A673 (cell line): ENCODE results near the gene DPYSL5. TPM values are rescaled to one million over a fixed set of nuclear protein-coding genes. Genes with fewer than 3 reads are reported as not detected.

Source experiments
- BruUV-seq: library from RNA; stranded (reverse); fragments of 400-500 nt; replicated peaks from 2 replicates; lab custom pipeline; 2021; lab: Mats Ljungman, UMichigan
- CTCF ChIA-PET: fragments of 300-600 bp; sonication (Branson Sonifier 250); formaldehyde crosslinking; loops from one replicate; lab custom pipeline; 2022; ENCODE audit warnings: antibody characterized with exemption; lab: Charles Lee
- POLR2A ChIA-PET: fragments of 300-600 bp; sonication (Branson Sonifier 250); formaldehyde crosslinking; loops from one replicate; lab custom pipeline; 2022; ENCODE audit warnings: antibody characterized with exemption; ENCODE audit not compliant: low non-redundant PET; lab: Charles Lee
- DNase-seq: peaks from one replicate; pipeline ENCODE4 v3.0.0-alpha.2; 2015; ENCODE audit warnings: low spot score
- H3K27ac ChIP-seq: fragments of 200-600 bp; sonication (generic); 2 replicates; pipeline ENCODE4 v1.5.1; 2016; ENCODE audit warnings: mixed run types, low read depth, mild to moderate bottlenecking, mixed read lengths, antibody characterized with exemption, low read length; ENCODE audit not compliant: poor library complexity, severe bottlenecking
- H3K27me3 ChIP-seq: fragments of 200-600 bp; sonication (generic); replicated peaks from 2 replicates; pipeline ENCODE4 v1.6.1; 2017; ENCODE audit warnings: mixed run types, low read depth, mild to moderate bottlenecking, mixed read lengths, antibody characterized with exemption, low read length; ENCODE audit not compliant: insufficient read depth, poor library complexity
- H3K36me3 ChIP-seq: fragments of 200-600 bp; sonication (generic); 2 replicates; pipeline ENCODE4 v1.6.1; 2016; ENCODE audit warnings: mixed run types, mild to moderate bottlenecking, mixed read lengths, antibody characterized with exemption, low read length; ENCODE audit not compliant: insufficient read depth, poor library complexity, severe bottlenecking
- H3K4me1 ChIP-seq: fragments of 200-600 bp; sonication (generic); 2 replicates; pipeline ENCODE4 v1.6.1; 2017; ENCODE audit warnings: mixed run types, mild to moderate bottlenecking, mixed read lengths, antibody characterized with exemption, low read length; ENCODE audit not compliant: insufficient read depth, poor library complexity, severe bottlenecking
- H3K4me3 ChIP-seq: fragments of 200-600 bp; sonication (generic); 2 replicates; pipeline ENCODE4 v1.5.1; 2016; ENCODE audit warnings: low read depth, mixed run types, mild to moderate bottlenecking, mixed read lengths, low read length; ENCODE audit not compliant: poor library complexity, severe bottlenecking
- H3K9me3 ChIP-seq: fragments of 200-600 bp; sonication (generic); 2 replicates; pipeline ENCODE4 v1.6.1; 2016; ENCODE audit warnings: mixed run types, low read depth, mild to moderate bottlenecking, mixed read lengths, antibody characterized with exemption, low read length; ENCODE audit not compliant: poor library complexity, severe bottlenecking
- CTCF ChIP-seq: fragments of 300-800, 200-600 bp; sonication (generic); conservative IDR thresholded peaks from 2 replicates; pipeline ENCODE4 v1.5.1; 2017; ENCODE audit warnings: low read depth, mild to moderate bottlenecking, antibody characterized with exemption, low read length, moderate library complexity, mixed read lengths
- EZH2 ChIP-seq: fragments of 200-600 bp; sonication (generic); IDR thresholded peaks from 2 replicates; pipeline ENCODE4 v1.6.1; 2017; ENCODE audit warnings: borderline replicate concordance, low read depth, mild to moderate bottlenecking, mixed read lengths, antibody characterized with exemption, low read length; ENCODE audit not compliant: poor library complexity, severe bottlenecking
- intact Hi-C: fragments of 100-400 bp; cut with micrococcal nuclease; formaldehyde crosslinking; loops from one replicate; pipeline ENCODE4 v1.10.0; 2022; ENCODE audit not compliant: unreplicated experiment
- total RNA-seq: library from RNA; stranded (reverse); gene quantifications from 2 replicates; pipeline ENCODE4 v1.2.3, GENCODE V29; 2021

Gene DPYSL5
- total RNA-seq, 1 experiment from 2014 or later, result 110 TPM

GRCh38 chr2:26976237-26976636, 128.3 kb downstream of the DPYSL5 start:
- TF ChIP-seq CTCF (no peak), EZH2 (no peak)
- no TSS peak for BruUV-seq
- Histone ChIP-seq H3K27me3 (no peaks in the 10 kb centered on the region), H3K27ac (no peak overlapping the region), H3K36me3 (no peaks in the 10 kb centered on the region), H3K9me3 (no peaks in the 10 kb centered on the region), H3K4me3 (no peak overlapping the region), H3K4me1 (peaks cover 6% of the 10 kb centered on the region)
- ChIA-PET POLR2A (no interaction called here), CTCF (no interaction called here)
- DNase-seq, result no peak
- intact Hi-C loops, result no loop called here

- TF ChIP-seq EZH2 (no peak), CTCF (no peak)
- ChIA-PET POLR2A (no interaction called here), CTCF (no interaction called here)
- H3K27me3 ChIP-seq, result no peaks in the 10 kb centered on the region
- no TSS peak for BruUV-seq
- H3K27ac ChIP-seq, result no peak overlapping the region
- no peak overlapping the region for H3K4me3 ChIP-seq
- H3K9me3 ChIP-seq, result no peaks in the 10 kb centered on the region
- DNase-seq, result no peak
- intact Hi-C loops, result no loop called here
- no peaks in the 10 kb centered on the region for H3K36me3 ChIP-seq
- peaks cover 4% of the 10 kb centered on the region for H3K4me1 ChIP-seq
Observed at GRCh38 chr2:26977012-26977411, 129.1 kb downstream of the DPYSL5 start.

DNA sequence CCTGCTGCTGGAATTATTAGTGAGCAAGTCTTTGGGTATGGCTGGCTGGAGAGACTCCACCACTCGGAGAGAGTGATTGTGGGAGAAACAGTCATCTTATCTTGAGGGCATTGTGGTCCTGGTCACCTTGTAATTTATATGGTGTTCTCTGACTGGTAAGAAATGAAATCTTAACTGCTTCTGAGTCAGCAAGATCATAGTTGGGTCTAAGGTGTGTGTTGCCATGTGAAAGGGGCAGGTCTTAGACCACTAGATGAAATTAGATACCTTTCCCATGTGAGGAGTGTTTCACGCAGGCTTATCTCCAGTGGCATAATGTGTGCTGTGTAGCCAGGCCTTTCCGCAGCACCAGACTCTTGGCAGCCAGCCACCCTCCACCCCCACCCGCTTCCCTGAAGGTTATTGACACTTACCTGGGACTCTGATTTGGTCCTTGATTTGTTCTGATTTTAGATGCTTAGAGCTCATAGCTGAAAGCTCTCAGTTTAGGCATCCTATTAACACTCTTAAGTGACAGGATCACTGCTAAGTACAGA, 130.2 kb downstream of the DPYSL5 start:
- H3K4me3 ChIP-seq, result no peak overlapping the region
- TF ChIP-seq CTCF (no peak), EZH2 (no peak)
- H3K36me3 ChIP-seq, result no peaks in the 10 kb centered on the region
- H3K4me1 ChIP-seq, result peaks cover 4% of the 10 kb centered on the region
- intact Hi-C loops, result no loop called here
- POLR2A ChIA-PET, result no interaction called here
- CTCF ChIA-PET, result no interaction called here
- no peaks in the 10 kb centered on the region for H3K27me3 ChIP-seq
- no peak for DNase-seq
- no TSS peak for BruUV-seq
- H3K9me3 ChIP-seq, result no peaks in the 10 kb centered on the region
- H3K27ac ChIP-seq, result no peak overlapping the region
